ENCODE data around the gene IGSF5.

GRCh38 chr21:39845571-39846130, 100.7 kb downstream of the IGSF5 start:
- TF ChIP-seq CTCF (optimal IDR thresholded peaks at IDR 0.05 in 1 of 3, IDR thresholded peaks at IDR 0.05 in 1 of 3, conservative IDR thresholded peaks at IDR 0.05 in 1 of 3; ENCODE audit: extremely low read depth in 1 of 3, insufficient read depth in 2 of 3, low read length in 3 of 3) (no peak), EZH2 (IDR thresholded peaks at IDR 0.05; ENCODE audit: low read length) (no peak)

Measured in keratinocyte (primary cell).